Activated gamma-delta T cell treated with anti-CD3 and anti-CD28 coated beads, Interleukin-2, amount 50 U/mL, for 16 hours (primary cell): ENCODE measurements around the gene VMAC.

Source experiments
- DNase-seq: peaks from one replicate; pipeline ENCODE4 v3.0.0-alpha.2; 2020; ENCODE audit warnings: low read depth

VMAC gene

DNA sequence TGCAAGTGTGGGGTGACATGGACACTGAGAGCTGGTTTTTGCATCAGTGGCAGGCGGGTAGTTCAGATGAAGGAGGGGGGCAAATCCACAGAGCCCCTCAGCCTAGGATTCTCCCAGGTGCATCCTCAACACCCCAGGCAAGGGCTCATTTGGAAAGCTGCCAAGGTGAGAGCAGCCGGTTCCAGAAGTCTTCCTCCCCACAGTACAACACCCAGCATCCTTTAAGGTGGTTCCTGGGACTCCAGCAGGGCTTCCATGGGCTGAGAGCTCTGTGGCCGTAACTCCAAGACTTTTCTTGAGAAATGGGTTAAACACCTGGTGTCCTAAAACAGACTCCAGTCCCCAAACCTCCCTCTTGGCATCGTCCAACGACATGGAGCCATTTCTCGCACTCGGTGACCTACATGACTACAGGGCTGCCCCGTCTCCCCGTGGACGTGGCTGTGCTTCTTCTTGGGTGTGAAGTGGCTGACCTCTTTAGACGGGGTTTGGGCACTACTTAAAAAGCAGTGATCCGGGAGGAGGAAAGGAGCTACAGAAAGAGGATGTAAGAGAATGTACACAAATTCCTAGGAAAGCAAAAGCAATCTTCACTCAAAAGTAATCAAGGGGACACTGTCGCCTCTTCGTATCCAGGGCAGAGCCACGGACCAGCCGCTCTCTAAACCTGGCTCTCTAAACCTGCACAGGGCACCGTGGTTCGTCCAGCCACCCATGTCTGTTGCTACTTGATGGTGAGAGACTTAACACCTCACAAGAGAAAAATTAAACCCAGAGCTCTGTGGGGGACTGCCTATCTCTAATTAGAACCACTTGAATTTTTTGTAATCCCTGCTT lies 47.7 kb downstream of the VMAC start:
- DNase-seq = no peak

DNA sequence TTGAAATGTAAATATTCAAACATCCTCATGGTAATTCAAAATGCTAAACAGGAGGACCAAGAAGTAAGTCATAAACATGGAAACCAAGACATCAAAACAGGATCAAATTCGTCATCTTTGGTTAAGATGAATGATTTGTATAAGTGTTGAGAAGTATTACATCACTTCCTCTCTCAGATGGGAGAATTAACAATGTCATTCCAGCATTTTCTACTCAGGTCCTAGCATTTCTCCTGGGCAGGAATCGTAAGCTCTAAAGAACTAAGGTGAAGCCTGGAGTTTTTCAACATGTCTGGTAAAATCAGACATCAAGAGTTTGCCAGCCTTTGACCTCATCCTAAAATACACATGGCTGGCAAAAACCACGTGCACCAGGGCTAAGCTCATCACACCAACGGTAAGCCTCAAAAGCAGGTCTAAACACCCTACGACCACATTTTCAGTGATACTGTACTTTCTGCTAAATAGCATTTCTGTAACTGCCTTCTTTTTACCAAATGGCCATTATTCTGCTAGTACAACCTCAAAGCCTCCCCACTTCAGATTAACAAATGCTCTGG lies 48.4 kb downstream of the VMAC start:
- no peak for DNase-seq

DNA sequence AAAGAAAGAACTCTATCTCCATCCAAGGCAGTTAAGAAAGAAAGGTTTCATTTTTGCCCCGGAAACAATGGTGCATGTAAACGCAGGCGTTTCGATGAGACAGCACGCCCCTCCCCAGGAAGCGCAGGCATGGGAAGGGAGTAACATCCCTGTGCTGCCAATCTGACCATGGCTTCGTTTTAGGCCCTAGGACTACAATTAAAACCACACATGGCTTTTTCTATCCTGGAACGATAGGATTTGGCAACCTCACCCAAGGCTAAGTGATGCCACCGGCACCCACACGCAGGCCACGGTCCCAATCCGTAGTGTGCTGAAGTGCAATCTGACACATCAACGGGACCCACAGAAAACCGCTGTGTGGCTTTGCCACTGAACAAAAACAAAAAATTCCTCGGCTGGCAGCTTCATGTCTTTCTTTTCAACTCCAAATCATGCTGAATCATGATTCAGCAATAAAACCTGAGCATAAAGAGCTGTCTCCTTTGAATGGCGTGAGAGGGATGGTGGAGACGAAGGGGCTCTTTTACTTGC lies 49.1 kb downstream of the VMAC start:
- DNase-seq = no peak

DNA sequence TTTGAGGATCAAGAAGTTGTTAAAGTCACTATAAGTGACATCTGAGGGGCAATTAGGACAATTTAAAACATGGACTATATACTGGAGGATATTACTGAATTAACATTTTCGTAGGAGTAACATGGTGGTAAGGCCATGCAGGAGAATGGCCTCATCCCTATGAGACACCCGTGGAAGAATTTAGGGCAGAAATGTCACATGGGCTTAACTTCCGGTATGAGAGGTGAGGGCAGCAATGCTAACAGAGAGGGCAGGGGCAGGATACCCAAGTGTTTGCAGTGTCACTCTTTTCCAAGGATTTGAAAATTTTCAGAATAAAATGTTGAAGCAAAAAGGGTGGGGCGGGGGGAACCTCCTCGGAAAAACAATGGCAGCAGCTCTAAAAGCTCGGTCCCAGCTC lies 49.6 kb downstream of the VMAC start:
- DNase-seq = no peak

DNA sequence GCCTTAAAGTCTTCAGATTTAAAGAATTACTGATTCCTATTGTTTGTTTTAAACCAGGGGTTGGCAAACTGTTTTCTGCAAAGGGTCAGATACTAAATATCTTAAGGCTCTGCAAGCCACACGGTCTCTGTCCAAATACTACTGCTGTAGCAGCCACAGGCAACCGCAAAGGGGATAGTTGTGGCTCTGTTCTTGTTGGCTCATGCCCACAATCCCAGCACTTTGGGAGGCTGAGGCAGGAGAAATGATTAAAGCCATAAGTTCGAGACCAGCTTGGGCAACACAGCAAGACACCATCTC lies 50.9 kb downstream of the VMAC start:
- no peak for DNase-seq

DNA sequence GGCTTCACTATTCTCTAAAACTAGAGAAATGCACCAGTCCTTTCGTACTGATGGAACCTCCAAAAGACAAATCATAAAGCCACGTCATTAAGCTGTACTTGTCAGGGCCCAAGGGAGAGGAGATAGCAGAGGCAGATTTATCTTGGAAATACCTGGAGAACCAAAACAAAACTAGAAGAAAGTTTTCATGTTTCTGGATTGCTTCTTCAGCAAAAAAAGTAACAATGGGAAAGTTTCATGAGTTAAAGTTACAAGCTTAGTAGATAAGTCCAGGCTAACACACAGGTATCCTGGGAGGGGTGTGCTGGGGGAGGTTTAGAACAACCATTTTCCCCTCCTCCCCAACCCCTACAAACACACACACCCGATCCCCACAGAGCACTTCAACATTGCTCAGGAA lies 51.7 kb downstream of the VMAC start:
- no peak for DNase-seq

DNA sequence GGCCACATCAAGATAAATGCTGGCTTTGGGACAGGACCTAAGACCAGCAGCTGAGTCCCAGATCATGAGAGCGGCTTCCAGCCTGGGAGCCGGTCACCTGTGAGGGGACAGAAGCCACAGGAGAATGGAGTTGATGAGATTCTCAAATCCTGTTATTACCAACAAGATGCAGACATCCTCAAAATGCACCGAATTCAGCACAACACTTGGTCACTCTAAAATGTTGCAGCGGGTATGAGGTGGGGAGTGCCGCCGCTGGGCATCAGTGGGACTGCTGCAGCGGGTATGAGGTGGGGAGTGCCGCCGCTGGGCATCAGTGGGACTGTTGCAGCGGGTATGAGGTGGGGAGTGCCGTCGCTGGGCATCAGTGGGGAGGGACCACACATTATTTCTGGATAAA lies 52.1 kb downstream of the VMAC start:
- no peak for DNase-seq

DNA sequence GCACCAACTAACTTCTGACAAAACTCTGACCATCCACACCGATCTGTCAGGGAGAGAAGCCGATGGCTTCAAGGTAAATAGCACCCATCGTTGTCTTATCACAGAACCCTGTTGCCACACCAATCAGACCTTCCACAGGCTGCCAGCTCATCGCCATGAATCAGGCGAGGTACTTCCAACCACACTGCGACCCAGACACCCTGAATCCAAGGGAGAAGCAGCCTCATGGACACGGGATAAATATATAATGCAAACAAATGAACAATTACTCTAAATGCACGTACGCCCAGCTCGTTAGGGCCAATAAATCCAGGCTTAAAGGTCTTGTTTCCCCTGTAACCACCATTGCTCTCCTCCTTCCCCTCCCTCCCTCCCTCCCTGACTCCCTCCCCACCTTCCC lies 52.5 kb downstream of the VMAC start:
- DNase-seq = no peak

DNA sequence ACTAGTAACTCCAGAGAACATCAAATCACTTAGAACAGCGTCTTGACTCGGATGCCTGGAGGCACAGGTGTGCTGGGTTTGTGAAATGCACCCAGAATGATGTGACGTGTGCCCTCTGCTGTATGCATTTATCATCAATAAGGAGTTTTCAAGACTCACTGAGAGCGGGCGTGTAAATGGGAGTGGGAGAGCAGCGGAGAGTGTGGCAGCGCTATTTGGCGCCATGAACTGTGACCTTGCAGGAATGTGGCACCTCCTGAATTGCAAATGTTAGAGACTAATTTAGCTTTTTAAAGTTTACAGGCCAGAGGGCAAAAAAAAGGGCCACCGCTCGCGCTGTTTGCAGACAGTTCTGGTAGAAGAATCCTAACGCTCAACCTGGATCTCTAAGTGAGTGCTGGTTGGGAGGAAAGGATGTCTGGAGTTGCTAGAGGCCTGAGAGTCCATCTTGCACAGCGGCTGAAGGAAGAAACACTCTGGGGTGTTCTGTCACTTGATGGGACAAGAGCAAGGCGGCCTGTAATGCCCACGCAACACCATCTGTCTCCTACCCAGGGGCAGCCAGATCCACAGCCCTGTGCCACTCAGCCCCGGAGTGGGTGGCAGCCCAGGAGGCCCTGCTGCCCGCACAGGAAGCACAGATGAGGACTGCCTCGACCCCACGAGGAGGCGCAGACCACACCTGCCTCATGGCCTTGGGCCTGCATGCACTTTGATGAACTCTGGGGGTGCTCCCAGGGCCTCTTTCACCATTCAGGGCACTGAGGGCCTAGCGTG lies 53.6 kb downstream of the VMAC start:
- no peak for DNase-seq

DNA sequence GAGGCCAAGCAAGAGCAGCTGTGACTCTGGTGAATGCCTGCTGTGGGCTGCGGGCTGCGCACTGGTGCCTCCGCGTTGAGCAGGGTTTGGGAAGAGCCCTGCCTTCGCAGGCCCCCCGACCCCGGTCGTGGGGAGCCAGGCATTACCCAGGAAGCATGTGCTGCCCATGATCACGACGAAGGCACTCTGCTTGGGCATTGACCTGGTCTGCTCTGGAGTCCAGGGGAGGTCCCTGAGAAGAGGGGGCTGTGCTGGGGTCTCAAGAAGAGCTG lies 54.1 kb downstream of the VMAC start:
- DNase-seq = no peak

DNA sequence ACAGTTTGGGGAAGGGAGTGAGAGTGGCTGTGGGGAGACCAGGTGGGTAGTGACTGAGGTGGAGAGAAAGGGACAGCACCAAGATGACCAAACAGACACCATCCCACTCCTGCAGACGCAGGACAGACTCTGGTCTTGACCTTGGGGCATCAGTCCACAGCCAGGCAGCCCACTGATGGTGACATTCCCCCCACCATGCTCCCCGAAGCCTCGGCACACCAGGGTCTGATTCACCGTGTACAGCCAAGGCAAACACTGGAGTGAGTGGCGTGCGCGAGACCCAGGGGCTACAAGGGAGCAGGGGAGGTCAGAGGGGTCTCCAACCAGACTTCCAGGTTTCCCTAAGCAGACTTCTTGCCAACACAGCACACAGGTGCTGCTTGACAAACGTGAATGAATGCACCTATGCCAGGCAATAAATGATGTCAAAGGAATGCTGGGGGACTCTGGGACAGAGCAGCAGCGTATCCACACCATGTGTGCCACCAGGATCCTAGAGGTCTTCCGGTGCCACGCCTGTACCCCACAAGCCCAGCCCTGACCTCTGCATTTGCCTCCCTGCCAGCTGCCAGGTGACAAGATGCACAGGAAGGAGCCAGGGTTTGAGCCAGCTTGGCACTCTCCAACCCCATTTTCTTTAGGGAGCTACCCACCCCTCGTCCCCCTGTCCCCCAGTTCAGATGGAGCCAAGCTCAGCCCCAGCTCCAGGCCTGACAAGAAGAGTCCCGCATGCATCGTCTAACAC lies 54.8 kb downstream of the VMAC start:
- no peak for DNase-seq
